Right atrium auricular region (tissue), 2 donors: ENCODE data around the gene NPEPPS. TPM values are rescaled to one million over a fixed set of nuclear protein-coding genes. Genes with fewer than 3 reads are reported as not detected.

Experiments used
- DNase-seq: peaks from one replicate; pipeline ENCODE4 v3.0.0-alpha.2; 2019; ENCODE audit warnings: low spot score
- H3K27ac ChIP-seq, 2 donors: fragments of 200-600 bp; sonication (generic); 1 replicate in 1 of 2; 2 replicates in 1 of 2; pipeline ENCODE4 v1.5.1; 2016 to 2019
- H3K27me3 ChIP-seq, 2 donors: fragments of 200-600 bp; sonication (generic); one replicate each; pipeline versions ENCODE4 v1.5.1 to v1.6.0; 2017 to 2019
- H3K36me3 ChIP-seq: fragments of 200-600 bp; sonication (generic); one replicate; pipeline ENCODE4 v1.5.1; 2016
- H3K4me1 ChIP-seq, 2 donors: fragments of 200-600 bp; sonication (generic); one replicate each; pipeline versions ENCODE4 v1.5.1 to v1.6.0; 2017 to 2019
- H3K4me3 ChIP-seq, 2 donors: fragments of 200-600 bp; sonication (generic); 1 replicate in 1 of 2; 2 replicates in 1 of 2; pipeline ENCODE4 v1.5.1; 2017 to 2019; ENCODE audit warnings: mild to moderate bottlenecking in 1 of 2, moderate library complexity in 1 of 2
- H3K9me3 ChIP-seq, 2 donors: fragments of 200-600 bp; sonication (generic); one replicate each; pipeline ENCODE4 v1.5.1; 2019
- total RNA-seq, 2 donors: library from RNA; depleted of rRNA; stranded (reverse); fragments of >200 nt; gene quantifications; one replicate each; pipeline ENCODE4 v1.1.0, GENCODE V29; 2016
- TF ChIP-seq, protein P1 (sequence below), 2 donors: fragments of 200-600 bp; sonication (generic); IDR thresholded peaks; one replicate each; pipeline ENCODE4 v1.5.1; 2019; ENCODE audit warnings: antibody characterized with exemption in 2 of 2

NPEPPS gene
- total RNA-seq, 2 donors from 2014 or later: 53.0 to 62.8 TPM

DNA sequence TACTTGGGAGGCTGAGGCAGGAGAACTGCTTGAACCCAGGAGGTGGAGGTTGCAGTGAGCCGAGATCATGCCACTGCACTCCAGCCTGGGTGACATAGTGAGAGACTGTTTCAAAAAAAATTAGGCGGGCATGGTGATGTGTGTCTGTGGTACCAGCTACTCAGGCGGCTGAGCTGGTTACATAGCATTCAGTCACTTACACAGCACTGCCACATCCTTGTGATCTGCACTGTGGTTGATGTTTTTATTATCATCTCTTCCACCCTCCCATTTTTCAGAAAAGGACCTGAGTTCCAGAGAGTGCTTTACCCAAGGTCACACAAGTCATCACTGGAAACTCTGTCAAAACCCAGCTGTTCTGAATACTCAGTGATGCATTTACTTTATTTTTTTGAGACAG, 104.0 kb downstream of the NPEPPS start:
- no peaks in the 10 kb centered on the region for H3K9me3 ChIP-seq
- no peaks in the 10 kb centered on the region for H3K4me1 ChIP-seq
- TF ChIP-seq, protein P1, sequence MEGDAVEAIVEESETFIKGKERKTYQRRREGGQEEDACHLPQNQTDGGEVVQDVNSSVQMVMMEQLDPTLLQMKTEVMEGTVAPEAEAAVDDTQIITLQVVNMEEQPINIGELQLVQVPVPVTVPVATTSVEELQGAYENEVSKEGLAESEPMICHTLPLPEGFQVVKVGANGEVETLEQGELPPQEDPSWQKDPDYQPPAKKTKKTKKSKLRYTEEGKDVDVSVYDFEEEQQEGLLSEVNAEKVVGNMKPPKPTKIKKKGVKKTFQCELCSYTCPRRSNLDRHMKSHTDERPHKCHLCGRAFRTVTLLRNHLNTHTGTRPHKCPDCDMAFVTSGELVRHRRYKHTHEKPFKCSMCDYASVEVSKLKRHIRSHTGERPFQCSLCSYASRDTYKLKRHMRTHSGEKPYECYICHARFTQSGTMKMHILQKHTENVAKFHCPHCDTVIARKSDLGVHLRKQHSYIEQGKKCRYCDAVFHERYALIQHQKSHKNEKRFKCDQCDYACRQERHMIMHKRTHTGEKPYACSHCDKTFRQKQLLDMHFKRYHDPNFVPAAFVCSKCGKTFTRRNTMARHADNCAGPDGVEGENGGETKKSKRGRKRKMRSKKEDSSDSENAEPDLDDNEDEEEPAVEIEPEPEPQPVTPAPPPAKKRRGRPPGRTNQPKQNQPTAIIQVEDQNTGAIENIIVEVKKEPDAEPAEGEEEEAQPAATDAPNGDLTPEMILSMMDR (IDR thresholded peaks at IDR 0.05): no peak
- H3K36me3 ChIP-seq: no peaks in the 10 kb centered on the region
- no peaks in the 10 kb centered on the region for H3K27me3 ChIP-seq
- DNase-seq: no peak
- no peak overlapping the region for H3K27ac ChIP-seq
- H3K4me3 ChIP-seq: no peak overlapping the region

DNA sequence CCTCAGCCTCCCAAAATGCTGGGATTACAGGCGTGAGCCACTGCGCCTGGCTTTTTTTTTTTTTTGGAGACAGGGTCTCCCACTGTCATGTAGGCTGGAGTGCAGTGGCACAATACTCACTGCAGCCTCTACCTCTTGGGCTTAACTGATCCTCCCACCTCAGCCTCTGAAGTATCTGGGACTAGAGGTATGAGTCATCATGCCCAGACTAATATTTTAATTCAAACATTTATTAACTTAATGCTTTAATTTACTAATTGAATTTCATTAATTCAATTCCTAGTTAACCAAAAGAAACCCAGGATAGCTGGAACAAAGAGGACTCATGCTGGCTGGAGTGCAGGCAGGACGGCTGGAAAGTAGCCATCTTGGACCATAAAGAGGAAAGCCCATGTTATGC, 104.8 kb downstream of the NPEPPS start:
- H3K36me3 ChIP-seq: no peaks in the 10 kb centered on the region
- TF ChIP-seq, protein P1 (IDR thresholded peaks at IDR 0.05): no peak
- H3K9me3 ChIP-seq: no peaks in the 10 kb centered on the region
- no peak overlapping the region for H3K4me3 ChIP-seq
- DNase-seq: no peak
- no peaks in the 10 kb centered on the region for H3K27me3 ChIP-seq
- no peaks in the 10 kb centered on the region for H3K4me1 ChIP-seq
- H3K27ac ChIP-seq: no peak overlapping the region

DNA sequence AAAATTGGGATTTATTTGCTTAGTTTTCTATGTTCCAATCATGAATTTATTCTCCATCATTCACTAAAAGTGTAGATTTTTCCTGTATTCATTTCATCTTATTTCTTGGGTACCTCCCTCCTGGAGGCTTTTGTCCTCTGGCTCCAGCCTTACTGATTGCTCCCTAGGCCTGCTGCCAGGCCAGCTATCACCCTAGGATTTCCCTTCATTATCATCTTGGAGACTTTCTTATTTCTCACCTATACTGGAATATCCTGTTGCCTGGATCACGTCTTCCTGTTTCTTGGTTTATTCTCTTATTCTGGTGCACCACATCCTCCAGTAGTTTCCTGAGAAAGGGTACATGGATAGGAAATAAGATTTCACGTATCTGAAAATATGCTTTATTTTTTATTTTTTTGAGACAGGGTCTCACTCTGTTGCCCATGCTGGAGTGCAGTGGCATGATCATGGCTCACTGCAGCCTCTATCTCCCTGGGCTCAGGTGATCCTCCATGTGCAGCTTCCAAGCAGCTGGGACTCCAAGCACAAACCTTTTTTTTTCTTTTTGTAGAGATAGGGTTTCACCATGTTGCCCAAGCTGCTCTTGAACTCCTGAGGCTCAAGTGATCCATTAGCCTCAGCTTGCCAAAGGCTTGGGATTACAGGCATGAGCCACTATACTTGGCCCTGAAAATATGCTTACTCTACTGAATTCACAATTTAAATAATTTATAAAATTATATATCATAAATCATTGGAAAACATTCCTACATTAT, 105.5 kb downstream of the NPEPPS start:
- Histone ChIP-seq H3K27me3 (no peaks in the 10 kb centered on the region), H3K4me3 (no peak overlapping the region), H3K4me1 (no peaks in the 10 kb centered on the region), H3K36me3 (no peaks in the 10 kb centered on the region), H3K27ac (no peak overlapping the region), H3K9me3 (no peaks in the 10 kb centered on the region)
- DNase-seq: no peak
- TF ChIP-seq, protein P1 (IDR thresholded peaks at IDR 0.05): no peak

DNA sequence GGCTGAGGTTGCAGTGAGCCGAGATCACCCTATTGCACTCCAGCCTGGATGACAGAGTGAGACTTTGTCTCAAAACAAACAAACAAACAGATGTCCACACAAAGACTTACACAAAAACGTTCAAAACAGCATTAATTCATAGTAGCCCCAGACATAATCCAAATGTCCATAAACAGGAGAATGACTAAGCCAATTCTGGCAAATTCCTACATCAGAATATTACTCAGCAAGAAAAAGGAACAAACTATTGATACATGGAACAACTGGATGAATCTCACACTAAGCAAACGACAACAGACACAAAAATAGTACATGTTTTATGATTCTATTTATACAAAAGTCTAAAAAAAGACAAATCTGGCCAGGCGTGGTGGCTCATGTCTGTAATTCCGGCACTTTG, 108.0 kb downstream of the NPEPPS start:
- H3K27me3 ChIP-seq: no peaks in the 10 kb centered on the region
- no peak for DNase-seq
- no peaks in the 10 kb centered on the region for H3K4me1 ChIP-seq
- H3K9me3 ChIP-seq: no peaks in the 10 kb centered on the region
- H3K36me3 ChIP-seq: no peaks in the 10 kb centered on the region
- no peak overlapping the region for H3K27ac ChIP-seq
- TF ChIP-seq, protein P1 (IDR thresholded peaks at IDR 0.05): no peak
- H3K4me3 ChIP-seq: no peak overlapping the region

DNA sequence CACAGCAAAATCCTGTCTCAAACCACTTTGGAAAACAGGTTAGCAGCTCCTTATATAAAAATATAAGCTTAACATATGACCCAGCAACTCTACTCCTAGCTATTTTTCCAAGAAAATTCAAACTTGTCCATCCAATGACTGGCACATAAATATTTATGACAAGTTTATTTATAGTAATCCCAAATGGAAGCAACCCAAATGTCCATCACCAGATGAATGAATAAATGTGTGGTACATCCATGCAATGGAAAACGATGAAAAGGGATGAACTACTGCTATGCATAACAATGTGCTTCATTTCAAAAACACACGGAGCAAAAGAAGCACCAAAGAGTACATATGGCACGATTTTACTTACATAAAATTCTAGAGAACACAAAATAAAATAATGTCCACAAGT, 109.2 kb downstream of the NPEPPS start:
- Histone ChIP-seq H3K27me3 (no peaks in the 10 kb centered on the region), H3K9me3 (no peaks in the 10 kb centered on the region), H3K36me3 (no peaks in the 10 kb centered on the region), H3K4me3 (no peak overlapping the region), H3K4me1 (no peaks in the 10 kb centered on the region), H3K27ac (no peak overlapping the region)
- TF ChIP-seq, protein P1 (IDR thresholded peaks at IDR 0.05): no peak
- no peak for DNase-seq

DNA sequence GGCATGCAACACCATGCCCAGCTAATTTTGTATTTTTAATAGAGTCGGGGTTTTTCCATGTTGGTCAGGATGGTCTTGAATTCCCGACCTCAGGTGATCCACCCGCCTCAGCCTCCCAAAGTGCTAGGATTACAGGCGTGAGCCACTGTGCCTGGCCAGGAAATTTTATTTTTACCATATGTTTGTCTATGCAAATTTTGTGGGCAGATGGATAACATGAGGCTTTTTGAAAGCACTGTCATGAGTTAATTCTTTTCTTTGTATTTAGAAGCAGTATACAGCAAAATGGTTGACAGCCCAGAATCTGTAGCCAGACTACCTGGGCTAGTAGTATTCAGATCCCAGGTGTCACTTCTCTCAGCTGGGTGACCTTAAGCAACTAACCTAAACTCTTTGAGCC, 110.3 kb downstream of the NPEPPS start:
- DNase-seq: no peak
- no peaks in the 10 kb centered on the region for H3K27me3 ChIP-seq
- no peak overlapping the region for H3K4me3 ChIP-seq
- no peak overlapping the region for H3K27ac ChIP-seq
- TF ChIP-seq, protein P1 (IDR thresholded peaks at IDR 0.05): no peak
- H3K9me3 ChIP-seq: no peaks in the 10 kb centered on the region
- no peaks in the 10 kb centered on the region for H3K36me3 ChIP-seq
- no peaks in the 10 kb centered on the region for H3K4me1 ChIP-seq
